Measurements from ENCODE around the gene SPTBN4.
"Not testable (repeated sequence)": the region's sequence is repeated elsewhere in the genome, so short reads cannot be mapped to it uniquely, and the experiment has no call there.

SPTBN4 gene

DNA sequence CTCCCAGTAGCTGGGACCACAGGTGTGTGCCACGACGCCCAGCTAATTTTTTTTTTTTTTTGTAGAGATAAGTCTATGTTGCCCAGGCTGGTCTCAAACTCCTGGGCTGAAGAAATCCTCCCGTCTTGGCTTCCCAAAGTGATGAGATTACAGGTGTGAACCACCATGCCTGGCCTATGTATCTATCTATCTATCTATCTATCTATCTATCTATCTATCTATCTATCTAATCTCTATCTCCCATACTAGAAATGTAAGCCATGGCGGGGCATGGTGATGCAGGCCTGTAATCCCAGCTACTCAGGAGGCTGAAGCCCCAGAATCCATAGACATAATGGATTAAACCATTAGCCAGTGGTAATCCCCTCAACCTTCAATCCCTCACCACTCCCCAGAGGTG lies 16.1 kb upstream of the SPTBN4 start:
- H2BK5ac ChIP-seq (ENCODE audit: low read length), result no peak overlapping the region
- no peak overlapping the region for H4K8ac ChIP-seq (ENCODE audit: low read depth, low read length)
- no peaks in the 10 kb centered on the region for H3K9me3 ChIP-seq (replicated peaks in 1 of 2; ENCODE audit: control insufficient read depth in 2 of 2, insufficient read depth in 1 of 2, low read depth in 1 of 2, low read length in 2 of 2)
- H4K91ac ChIP-seq (ENCODE audit: low read depth, low read length, poor library complexity), result no peak overlapping the region
- no peaks in the 10 kb centered on the region for H3K36me3 ChIP-seq (replicated peaks in 1 of 2; ENCODE audit: control insufficient read depth in 2 of 2, insufficient read depth in 2 of 2, low read length in 2 of 2)
- no peaks in the 10 kb centered on the region for H3K27me3 ChIP-seq (ENCODE audit: control insufficient read depth in 3 of 3, insufficient read depth in 3 of 3, low read depth in 1 of 3, low read length in 3 of 3)
- no peak overlapping the region for H3K14ac ChIP-seq (ENCODE audit: low read length)
- no peak overlapping the region for H3K4me3 ChIP-seq (ENCODE audit: low read length in 2 of 2)
- H2BK15ac ChIP-seq (ENCODE audit: low read length), result no peak overlapping the region
- peaks cover 8% of the 10 kb centered on the region in 2 donors for H3K4me1 ChIP-seq (ENCODE audit: control insufficient read depth in 2 of 2, insufficient read depth in 1 of 2, low read depth in 1 of 2, low read length in 2 of 2)
- H3K18ac ChIP-seq (ENCODE audit: low read length), result no peak overlapping the region
- no peak overlapping the region for H3K4ac ChIP-seq (ENCODE audit: low read length)
- H3K23ac ChIP-seq (ENCODE audit: low read depth, low read length, poor library complexity), result no peak overlapping the region
- WGBS, 2 donors (ENCODE audit: extremely low coverage in 2 of 2, insufficient read length in 2 of 2, insufficient replicate concordance in 1 of 2), result no CpG with 5 or more reads among the region's 4 CpGs
- H3K4me2 ChIP-seq (ENCODE audit: insufficient read depth, low read length, poor library complexity, severe bottlenecking), result no peak overlapping the region
- no peak overlapping the region for H2AFZ ChIP-seq (ENCODE audit: low read length)
- no peak overlapping the region for H2BK120ac ChIP-seq (ENCODE audit: low read depth, low read length)
- no peak overlapping the region for H3K9ac ChIP-seq (ENCODE audit: low read depth, low read length, poor library complexity)
- H3K79me1 ChIP-seq (ENCODE audit: low read depth, low read length), result peaks cover 3% of the 10 kb centered on the region
- H2BK12ac ChIP-seq (ENCODE audit: low read length), result no peak overlapping the region
- H2AK5ac ChIP-seq (ENCODE audit: low read depth, low read length), result no peak overlapping the region
- no peak for DNase-seq (ENCODE audit: low spot score)
- no peak overlapping the region for H3K27ac ChIP-seq (replicated peaks; ENCODE audit: low read length)

DNA sequence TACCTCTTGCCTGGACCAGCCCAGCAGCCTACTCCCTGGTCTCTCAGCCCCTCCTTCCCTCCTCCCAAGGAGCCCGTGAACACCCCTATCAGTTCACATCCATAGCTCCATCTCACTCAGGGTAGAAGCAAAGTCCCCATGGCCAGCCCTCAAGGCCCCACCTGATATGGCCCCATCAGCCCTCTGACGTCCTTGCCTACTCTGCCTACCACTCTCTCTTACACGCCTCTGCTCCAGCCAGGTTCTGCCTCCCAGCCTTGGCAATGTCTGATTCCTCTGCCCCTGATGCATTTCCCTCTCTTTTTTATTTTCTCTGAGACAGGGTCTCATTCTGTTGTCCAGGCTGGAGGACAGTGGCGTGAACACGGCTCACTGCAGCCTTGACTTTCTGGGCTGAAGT lies 14.8 kb upstream of the SPTBN4 start:
- H3K9me3 ChIP-seq (replicated peaks in 1 of 2; ENCODE audit: control insufficient read depth in 2 of 2, insufficient read depth in 1 of 2, low read depth in 1 of 2, low read length in 2 of 2), result no peaks in the 10 kb centered on the region
- WGBS, 2 donors (ENCODE audit: extremely low coverage in 2 of 2, insufficient read length in 2 of 2, insufficient replicate concordance in 1 of 2), result no CpG with 5 or more reads among the region's 5 CpGs
- no peak overlapping the region for H2BK15ac ChIP-seq (ENCODE audit: low read length)
- no peaks in the 10 kb centered on the region for H3K4me1 ChIP-seq (ENCODE audit: control insufficient read depth in 2 of 2, insufficient read depth in 1 of 2, low read depth in 1 of 2, low read length in 2 of 2)
- H4K8ac ChIP-seq (ENCODE audit: low read depth, low read length), result no peak overlapping the region
- H2AK5ac ChIP-seq (ENCODE audit: low read depth, low read length), result no peak overlapping the region
- no peak overlapping the region for H3K14ac ChIP-seq (ENCODE audit: low read length)
- H2BK12ac ChIP-seq (ENCODE audit: low read length), result no peak overlapping the region
- DNase-seq (ENCODE audit: low spot score), result no peak
- H3K36me3 ChIP-seq (replicated peaks in 1 of 2; ENCODE audit: control insufficient read depth in 2 of 2, insufficient read depth in 2 of 2, low read length in 2 of 2), result no peaks in the 10 kb centered on the region
- no peak overlapping the region for H3K4ac ChIP-seq (ENCODE audit: low read length)
- no peak overlapping the region for H2AFZ ChIP-seq (ENCODE audit: low read length)
- H3K27ac ChIP-seq (replicated peaks; ENCODE audit: low read length), result no peak overlapping the region
- no peak overlapping the region for H3K9ac ChIP-seq (ENCODE audit: low read depth, low read length, poor library complexity)
- no peak overlapping the region for H3K23ac ChIP-seq (ENCODE audit: low read depth, low read length, poor library complexity)
- no peak overlapping the region for H2BK5ac ChIP-seq (ENCODE audit: low read length)
- H3K18ac ChIP-seq (ENCODE audit: low read length), result no peak overlapping the region
- no peak overlapping the region for H2BK120ac ChIP-seq (ENCODE audit: low read depth, low read length)
- no peak overlapping the region for H3K4me3 ChIP-seq (ENCODE audit: low read length in 2 of 2)
- H3K4me2 ChIP-seq (ENCODE audit: insufficient read depth, low read length, poor library complexity, severe bottlenecking), result no peak overlapping the region
- no peak overlapping the region for H4K91ac ChIP-seq (ENCODE audit: low read depth, low read length, poor library complexity)
- H3K79me1 ChIP-seq (ENCODE audit: low read depth, low read length), result peaks cover 3% of the 10 kb centered on the region
- H3K27me3 ChIP-seq (ENCODE audit: control insufficient read depth in 3 of 3, insufficient read depth in 3 of 3, low read depth in 1 of 3, low read length in 3 of 3), result no peaks in the 10 kb centered on the region

DNA sequence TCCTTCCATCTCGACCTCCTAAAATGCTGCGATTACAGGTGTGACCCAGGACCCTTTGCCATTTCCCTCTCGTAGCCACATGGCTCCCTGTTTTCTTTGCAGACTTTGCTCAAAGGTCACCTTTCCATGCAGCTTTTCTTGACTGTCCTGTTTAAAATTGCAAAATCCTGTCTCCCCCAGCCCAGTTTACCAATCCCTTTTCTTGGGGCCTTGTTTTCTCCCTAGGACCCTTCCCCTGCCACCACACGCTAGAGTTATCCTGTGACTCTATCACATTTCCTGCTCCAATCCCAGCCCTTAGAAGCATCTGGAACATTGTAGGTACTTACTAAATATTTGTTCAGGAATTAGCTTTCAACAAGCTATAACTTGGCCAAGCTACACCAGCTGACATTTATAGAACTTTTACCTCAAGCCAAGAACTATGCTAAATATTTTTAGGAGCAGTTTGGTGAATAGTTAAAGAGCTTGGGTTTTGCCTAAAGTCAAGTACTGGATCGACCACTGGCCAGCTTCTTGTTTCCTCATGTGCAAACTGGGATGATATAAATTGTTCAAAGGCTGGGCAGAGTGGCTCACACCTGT lies 13.6 kb upstream of the SPTBN4 start:
- H3K27ac ChIP-seq (replicated peaks; ENCODE audit: low read length), result no peak overlapping the region
- H2AFZ ChIP-seq (ENCODE audit: low read length), result no peak overlapping the region
- no peak overlapping the region for H3K9ac ChIP-seq (ENCODE audit: low read depth, low read length, poor library complexity)
- H3K4me3 ChIP-seq (ENCODE audit: low read length in 2 of 2), result no peak overlapping the region
- no peak overlapping the region for H3K14ac ChIP-seq (ENCODE audit: low read length)
- no peak overlapping the region for H4K91ac ChIP-seq (ENCODE audit: low read depth, low read length, poor library complexity)
- no peak overlapping the region for H3K23ac ChIP-seq (ENCODE audit: low read depth, low read length, poor library complexity)
- no peak overlapping the region for H3K18ac ChIP-seq (ENCODE audit: low read length)
- no peaks in the 10 kb centered on the region for H3K79me1 ChIP-seq (ENCODE audit: low read depth, low read length)
- no peak overlapping the region for H2BK12ac ChIP-seq (ENCODE audit: low read length)
- H3K27me3 ChIP-seq (ENCODE audit: control insufficient read depth in 3 of 3, insufficient read depth in 3 of 3, low read depth in 1 of 3, low read length in 3 of 3), result no peaks in the 10 kb centered on the region
- H3K9me3 ChIP-seq (replicated peaks in 1 of 2; ENCODE audit: control insufficient read depth in 2 of 2, insufficient read depth in 1 of 2, low read depth in 1 of 2, low read length in 2 of 2), result no peaks in the 10 kb centered on the region
- WGBS, 2 donors (ENCODE audit: extremely low coverage in 2 of 2, insufficient read length in 2 of 2, insufficient replicate concordance in 1 of 2), result no CpG with 5 or more reads among the region's 5 CpGs
- H3K36me3 ChIP-seq (replicated peaks in 1 of 2; ENCODE audit: control insufficient read depth in 2 of 2, insufficient read depth in 2 of 2, low read length in 2 of 2), result no peaks in the 10 kb centered on the region
- DNase-seq (ENCODE audit: low spot score), result no peak
- no peaks in the 10 kb centered on the region for H3K4me1 ChIP-seq (ENCODE audit: control insufficient read depth in 2 of 2, insufficient read depth in 1 of 2, low read depth in 1 of 2, low read length in 2 of 2)
- no peak overlapping the region for H4K8ac ChIP-seq (ENCODE audit: low read depth, low read length)
- H2BK5ac ChIP-seq (ENCODE audit: low read length), result no peak overlapping the region
- H2AK5ac ChIP-seq (ENCODE audit: low read depth, low read length), result no peak overlapping the region
- no peak overlapping the region for H3K4me2 ChIP-seq (ENCODE audit: insufficient read depth, low read length, poor library complexity, severe bottlenecking)
- no peak overlapping the region for H2BK120ac ChIP-seq (ENCODE audit: low read depth, low read length)
- no peak overlapping the region for H3K4ac ChIP-seq (ENCODE audit: low read length)
- H2BK15ac ChIP-seq (ENCODE audit: low read length), result no peak overlapping the region

DNA sequence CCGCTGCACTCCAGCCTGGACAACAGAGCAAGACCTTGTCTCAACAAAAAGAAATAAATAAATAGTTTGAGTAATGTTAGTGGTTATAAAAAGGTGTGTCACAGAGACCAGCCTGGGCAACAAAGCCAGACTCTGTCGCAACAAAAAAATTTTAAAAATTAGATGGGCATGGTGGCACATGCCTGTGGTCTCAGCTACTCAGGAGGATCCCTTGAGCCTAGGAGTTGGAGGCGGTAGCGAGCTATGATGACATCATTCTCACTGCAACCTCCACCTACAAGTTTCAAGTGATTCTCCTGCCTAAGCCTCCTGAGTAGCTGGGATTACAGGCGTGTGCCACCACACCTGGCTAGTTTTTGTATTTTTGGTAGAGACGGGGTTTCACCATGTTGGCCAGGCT lies 12.9 kb upstream of the SPTBN4 start:
- not testable (repeated sequence) for H4K91ac ChIP-seq (ENCODE audit: low read depth, low read length, poor library complexity); H3K27ac ChIP-seq (replicated peaks; ENCODE audit: low read length); H2BK120ac ChIP-seq (ENCODE audit: low read depth, low read length); H3K79me1 ChIP-seq (ENCODE audit: low read depth, low read length); H3K9ac ChIP-seq (ENCODE audit: low read depth, low read length, poor library complexity); H3K27me3 ChIP-seq (ENCODE audit: control insufficient read depth in 3 of 3, insufficient read depth in 3 of 3, low read depth in 1 of 3, low read length in 3 of 3); H3K4me2 ChIP-seq (ENCODE audit: insufficient read depth, low read length, poor library complexity, severe bottlenecking); H3K4me3 ChIP-seq (ENCODE audit: low read length in 2 of 2); H3K36me3 ChIP-seq (replicated peaks in 1 of 2; ENCODE audit: control insufficient read depth in 2 of 2, insufficient read depth in 2 of 2, low read length in 2 of 2); H2BK5ac ChIP-seq (ENCODE audit: low read length); H3K4me1 ChIP-seq (ENCODE audit: control insufficient read depth in 2 of 2, insufficient read depth in 1 of 2, low read depth in 1 of 2, low read length in 2 of 2); H3K23ac ChIP-seq (ENCODE audit: low read depth, low read length, poor library complexity); H2AFZ ChIP-seq (ENCODE audit: low read length); H2BK12ac ChIP-seq (ENCODE audit: low read length); DNase-seq (ENCODE audit: low spot score); H4K8ac ChIP-seq (ENCODE audit: low read depth, low read length); H3K18ac ChIP-seq (ENCODE audit: low read length); H3K4ac ChIP-seq (ENCODE audit: low read length); H2BK15ac ChIP-seq (ENCODE audit: low read length); H3K14ac ChIP-seq (ENCODE audit: low read length); H2AK5ac ChIP-seq (ENCODE audit: low read depth, low read length); H3K9me3 ChIP-seq (replicated peaks in 1 of 2; ENCODE audit: control insufficient read depth in 2 of 2, insufficient read depth in 1 of 2, low read depth in 1 of 2, low read length in 2 of 2)
- WGBS, 2 donors (ENCODE audit: extremely low coverage in 2 of 2, insufficient read length in 2 of 2, insufficient replicate concordance in 1 of 2), result no CpG with 5 or more reads among the region's 6 CpGs

All from neuronal stem cell (in vitro differentiated cells).